HG02943 (cell line): ENCODE measurements around the gene GYG2.
A peak's percentile ranks its signal among the peaks of the same experiment; 100 is the strongest.
"Not testable (repeated sequence)": the region's sequence is repeated elsewhere in the genome, so short reads cannot be mapped to it uniquely, and the experiment has no call there.

Experiments
- ATAC-seq: cut with Tn5 transposase; IDR thresholded peaks from one replicate; pipeline ENCODE4 v1.9.1; 2021; ENCODE audit warnings: mild to moderate bottlenecking, low read depth, moderate library complexity; ENCODE audit not compliant: unreplicated experiment

The GYG2 gene

GRCh38 chrX:2828344-2828958 lies at the start of gene GYG2:
TSS of gene GYG2 (plus strand) at chrX:2828930. CDS start at chrX:2830189, 1,259 bp downstream.
- ATAC-seq = no peak

- not testable (repeated sequence) for ATAC-seq
These were observed 48.1 kb upstream of the GYG2 start for GRCh38 chrX:2780472-2781225.

GRCh38 chrX:2781226-2781571 lies 47.5 kb upstream of the GYG2 start:
- ATAC-seq = no peak

GRCh38 chrX:2781698-2782097 lies 47.0 kb upstream of the GYG2 start:
- ATAC-seq = peak; percentile 52

GRCh38 chrX:2782171-2782570 lies 46.6 kb upstream of the GYG2 start:
- ATAC-seq = no peak

GRCh38 chrX:2782778-2783177 lies 46.0 kb upstream of the GYG2 start:
- ATAC-seq = no peak

- ATAC-seq = no peak
These were observed 44.7 kb upstream of the GYG2 start for GRCh38 chrX:2784026-2784425.

GRCh38 chrX:2785538-2785937 lies 43.2 kb upstream of the GYG2 start:
- ATAC-seq = no peak

GRCh38 chrX:2788980-2789379 lies 39.8 kb upstream of the GYG2 start:
- ATAC-seq = no peak

- ATAC-seq = no peak
These were observed 39.2 kb upstream of the GYG2 start for GRCh38 chrX:2789569-2789968.

GRCh38 chrX:2793752-2794151 lies 35.0 kb upstream of the GYG2 start:
- no peak for ATAC-seq

GRCh38 chrX:2794336-2794735 lies 34.4 kb upstream of the GYG2 start:
- ATAC-seq = no peak

- ATAC-seq = not testable (repeated sequence)
These were observed 31.9 kb upstream of the GYG2 start for GRCh38 chrX:2796808-2797207.

GRCh38 chrX:2799369-2799768 lies 29.4 kb upstream of the GYG2 start:
- no peak for ATAC-seq

GRCh38 chrX:2799980-2800379 lies 28.8 kb upstream of the GYG2 start:
- ATAC-seq = not testable (repeated sequence)

- no peak for ATAC-seq
These were observed 27.5 kb upstream of the GYG2 start for GRCh38 chrX:2801223-2801622.

GRCh38 chrX:2802376-2803090 lies 26.2 kb upstream of the GYG2 start:
- ATAC-seq = not testable (repeated sequence)

GRCh38 chrX:2803486-2803885 lies 25.2 kb upstream of the GYG2 start:
- not testable (repeated sequence) for ATAC-seq

GRCh38 chrX:2804106-2804843 lies 24.5 kb upstream of the GYG2 start:
- not testable (repeated sequence) for ATAC-seq

- not testable (repeated sequence) for ATAC-seq
These were observed 23.9 kb upstream of the GYG2 start for GRCh38 chrX:2804858-2805257.

GRCh38 chrX:2811271-2811670 lies 17.5 kb upstream of the GYG2 start:
- no peak for ATAC-seq
